DOHH2 (cell line): ENCODE results near the gene EHD2.

Source experiments
- CTCF ChIP-seq: fragments of 200-600 bp; sonication (generic); IDR thresholded peaks from one replicate; pipeline ENCODE4 v1.5.1; 2014; ENCODE audit warnings: antibody characterized with exemption, mild to moderate bottlenecking, low read depth, low read length; ENCODE audit not compliant: poor library complexity, severe bottlenecking
- EZH2phosphoT487 ChIP-seq: fragments of 200-600 bp; sonication (generic); IDR thresholded peaks from 2 replicates; pipeline ENCODE4 v1.6.1; 2017; ENCODE audit warnings: borderline replicate concordance, mild to moderate bottlenecking, antibody characterized with exemption, low read length, moderate library complexity, mixed read lengths

GRCh38 chr19:47696635-47697034 lies 16.6 kb upstream of the EHD2 start:
- TF ChIP-seq CTCF (no peak), EZH2phosphoT487 (no peak)
